PC-9 (cell line): ENCODE measurements around the gene CPE. TPM values are rescaled to one million over a fixed set of nuclear protein-coding genes. Genes with fewer than 3 reads are reported as not detected.

Source experiments
- BruUV-seq: library from RNA; stranded (reverse); fragments of 400-500 nt; replicated peaks from 2 replicates; lab custom pipeline; 2021; lab: Mats Ljungman, UMichigan
- CTCF ChIA-PET: fragments of 300-600 bp; sonication (Branson Sonifier 250); formaldehyde crosslinking; loops from one replicate; lab custom pipeline; 2022; ENCODE audit warnings: antibody characterized with exemption; lab: Charles Lee
- POLR2A ChIA-PET: fragments of 300-600 bp; sonication (Branson Sonifier 250); formaldehyde crosslinking; loops from one replicate; lab custom pipeline; 2022; ENCODE audit warnings: antibody characterized with exemption; ENCODE audit not compliant: unreplicated experiment; lab: Charles Lee
- DNase-seq, 2 experiments: peaks; one replicate each; pipeline versions ENCODE4 v3.0.0 to v3.0.0-alpha.2; 2015 to 2022; ENCODE audit warnings: mixed read lengths in 1 of 2
- H2AFZ ChIP-seq: fragments of 200-600 bp; sonication (generic); 2 replicates; pipeline ENCODE4 v1.8.1; 2017; ENCODE audit warnings: antibody characterized with exemption
- H3F3A ChIP-seq: fragments of 200-600 bp; sonication (generic); 2 replicates; pipeline ENCODE4 v1.8.1; 2017; ENCODE audit warnings: antibody characterized with exemption, mild to moderate bottlenecking, low read depth; ENCODE audit not compliant: insufficient read depth
- H3K27ac ChIP-seq: fragments of 200-600 bp; sonication (generic); 2 replicates; pipeline ENCODE4 v1.6.1; 2016; ENCODE audit warnings: mixed run types
- H3K27me3 ChIP-seq: fragments of 200-600 bp; sonication (generic); 2 replicates; pipeline ENCODE4 v1.6.1; 2016; ENCODE audit warnings: low read depth, mixed run types; ENCODE audit not compliant: insufficient read depth
- H3K36me3 ChIP-seq: fragments of 200-600 bp; sonication (generic); 2 replicates; pipeline ENCODE4 v1.6.1; 2016; ENCODE audit warnings: low read depth, mixed run types
- H3K4me1 ChIP-seq: fragments of 200-600 bp; sonication (generic); replicated peaks from 2 replicates; pipeline ENCODE4 v1.6.1; 2016; ENCODE audit warnings: mixed run types; ENCODE audit not compliant: insufficient read depth
- H3K4me2 ChIP-seq: fragments of 200-600 bp; sonication (generic); 2 replicates; pipeline ENCODE4 v1.6.1; 2017; ENCODE audit warnings: mixed run types
- H3K4me3 ChIP-seq: fragments of 200-600 bp; sonication (generic); 2 replicates; pipeline ENCODE4 v1.6.1; 2016; ENCODE audit warnings: mixed run types
- H3K79me2 ChIP-seq: fragments of 200-600 bp; sonication (generic); 2 replicates; pipeline ENCODE4 v1.6.1; 2017; ENCODE audit warnings: low read depth, mixed run types
- H3K9me2 ChIP-seq: fragments of 200-600 bp; sonication (generic); 2 replicates; pipeline ENCODE4 v1.8.1; 2017; ENCODE audit warnings: mild to moderate bottlenecking; ENCODE audit not compliant: insufficient read depth
- H3K9me3 ChIP-seq: fragments of 200-600 bp; sonication (generic); 2 replicates; pipeline ENCODE4 v1.8.1; 2016; ENCODE audit warnings: low read depth; ENCODE audit not compliant: insufficient read depth
- H4K20me1 ChIP-seq: fragments of 200-600 bp; sonication (generic); 2 replicates; pipeline ENCODE4 v1.8.1; 2017; ENCODE audit not compliant: insufficient read depth
- CTCF ChIP-seq: fragments of 200-600 bp; sonication (generic); conservative IDR thresholded peaks from 2 replicates; pipeline ENCODE4 v1.6.1; 2017; ENCODE audit warnings: mixed run types, antibody characterized with exemption, mild to moderate bottlenecking, moderate library complexity
- EZH2 ChIP-seq: fragments of 200-600 bp; sonication (generic); IDR thresholded peaks from 2 replicates; pipeline ENCODE4 v1.8.0; 2017; ENCODE audit warnings: antibody characterized with exemption, low read depth
- intact Hi-C: fragments of 100-400 bp; cut with micrococcal nuclease; formaldehyde crosslinking; loops from one replicate; pipeline ENCODE4 v1.10.0; 2022; ENCODE audit not compliant: unreplicated experiment
- total RNA-seq: library from RNA; stranded (reverse); gene quantifications from 2 replicates; pipeline ENCODE4 v1.2.3, GENCODE V29; 2021

The CPE gene
- total RNA-seq, 1 experiment from 2014 or later = 1.3 TPM

- Histone ChIP-seq H3K4me2 (0 out of 2 replicates have a peak overlapping the region, but pooled peaks have one; percentile 29), H3K9me3 (no peaks in the 10 kb centered on the region), H3K36me3 (no peaks in the 10 kb centered on the region), H4K20me1 (no peaks in the 10 kb centered on the region), H2AFZ (no peak overlapping the region), H3K27me3 (no peaks in the 10 kb centered on the region), H3F3A (no peaks in the 10 kb centered on the region), H3K27ac (no peak overlapping the region), H3K4me3 (no peak overlapping the region), H3K9me2 (no peaks in the 10 kb centered on the region), H3K4me1 (peaks cover 6% of the 10 kb centered on the region; the same call in 1 of the 2 replicates), H3K79me2 (no peaks in the 10 kb centered on the region)
- TF ChIP-seq EZH2 (no peak), CTCF (no peak)
- BruUV-seq = no TSS peak
- intact Hi-C loops = no loop called here
- ChIA-PET POLR2A (interaction anchor here (0.5 kb wide), 1 partner anchor 19 kb away, joined by 3 read pairs; the partner anchor contains the start of gene CPE), CTCF (no interaction called here)
- no peak for DNase-seq
Measured at GRCh38 chr4:165359506-165359905, 19.3 kb upstream of the CPE start.

- no peaks in the 10 kb centered on the region for H3K79me2 ChIP-seq
- H3K9me3 ChIP-seq = no peaks in the 10 kb centered on the region
- no peak overlapping the region for H3K4me3 ChIP-seq
- ChIA-PET CTCF (no interaction called here), POLR2A (no interaction called here)
- peaks cover 6% of the 10 kb centered on the region; the same call in 1 of the 2 replicates for H3K4me1 ChIP-seq
- BruUV-seq = no TSS peak
- intact Hi-C loops = no loop called here
- no peak for DNase-seq
- H2AFZ ChIP-seq = no peak overlapping the region
- TF ChIP-seq EZH2 = no peak
- no peak for TF ChIP-seq CTCF
- H3K9me2 ChIP-seq = no peaks in the 10 kb centered on the region
- no peak overlapping the region for H3K27ac ChIP-seq
- 0 out of 2 replicates have a peak overlapping the region, but pooled peaks have one; percentile 29 for H3K4me2 ChIP-seq
- no peaks in the 10 kb centered on the region for H3K27me3 ChIP-seq
- no peaks in the 10 kb centered on the region for H3F3A ChIP-seq
- no peaks in the 10 kb centered on the region for H4K20me1 ChIP-seq
- H3K36me3 ChIP-seq = no peaks in the 10 kb centered on the region
Measured at GRCh38 chr4:165360041-165360695, 18.6 kb upstream of the CPE start.

GRCh38 chr4:165360985-165361670 is 17.7 kb upstream of the CPE start:
- no peak overlapping the region for H3K4me3 ChIP-seq
- no peak for DNase-seq
- H3K27ac ChIP-seq = no peak overlapping the region
- TF ChIP-seq CTCF (no peak), EZH2 (no peak)
- H3K4me1 ChIP-seq = peaks cover 6% of the 10 kb centered on the region; the same call in 1 of the 2 replicates
- no peak overlapping the region for H2AFZ ChIP-seq
- no peaks in the 10 kb centered on the region for H3K36me3 ChIP-seq
- intact Hi-C loops = no loop called here
- H3K79me2 ChIP-seq = no peaks in the 10 kb centered on the region
- no peaks in the 10 kb centered on the region for H4K20me1 ChIP-seq
- ChIA-PET POLR2A (no interaction called here), CTCF (no interaction called here)
- no peaks in the 10 kb centered on the region for H3K9me3 ChIP-seq
- no peaks in the 10 kb centered on the region for H3F3A ChIP-seq
- H3K9me2 ChIP-seq = no peaks in the 10 kb centered on the region
- no TSS peak for BruUV-seq
- H3K27me3 ChIP-seq = no peaks in the 10 kb centered on the region
- H3K4me2 ChIP-seq = no peak overlapping the region
